HG03439 (cell line): ENCODE results near the gene RRAD.
A peak's percentile ranks its signal among the peaks of the same experiment; 100 is the strongest.
"Not testable (repeated sequence)": the region's sequence is repeated elsewhere in the genome, so short reads cannot be mapped to it uniquely, and the experiment has no call there.

Experiments used
- ATAC-seq: cut with Tn5 transposase; IDR thresholded peaks from one replicate; pipeline ENCODE4 v1.9.1; 2021; ENCODE audit warnings: mild to moderate bottlenecking, moderate library complexity; ENCODE audit not compliant: unreplicated experiment

The RRAD gene

DNA sequence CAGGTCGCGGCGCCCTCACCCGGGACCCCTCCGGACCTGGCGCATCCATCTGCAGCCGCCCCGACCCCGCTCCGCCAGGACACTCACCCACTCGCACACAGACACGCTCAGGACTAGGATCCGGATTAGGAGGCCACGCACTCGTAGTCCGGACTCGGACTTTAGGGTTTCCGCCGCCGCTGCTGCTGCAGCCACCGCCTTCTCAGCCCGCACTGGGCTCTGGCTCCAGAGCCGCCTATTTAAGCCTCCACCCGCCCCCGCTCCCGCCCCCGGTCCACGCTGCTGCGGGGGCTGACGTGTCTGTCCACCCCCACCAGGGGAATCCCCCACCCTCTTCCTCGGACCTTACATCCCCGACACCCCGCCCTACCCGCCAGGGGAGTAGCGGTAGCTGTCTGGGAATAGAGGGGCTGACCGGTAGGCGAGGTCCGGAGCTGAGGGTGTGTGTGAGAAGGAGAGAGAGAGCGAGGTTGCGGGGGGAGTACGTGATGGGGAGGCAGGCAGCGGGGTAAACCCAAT is at the start of gene RRAD:
TSS of gene RRAD (minus strand) at position 214 of the 519 bp plus-strand sequence. CDS start 356 bp downstream, outside the sequence.
- ATAC-seq: no peak

- ATAC-seq: not testable (repeated sequence)
Observed at GRCh38 chr16:66974932-66975246, 49.6 kb upstream of the RRAD start.

GRCh38 chr16:66974156-66974931 is 49.0 kb upstream of the RRAD start:
- ATAC-seq: not testable (repeated sequence)

GRCh38 chr16:66973716-66974115 is 48.4 kb upstream of the RRAD start:
- ATAC-seq: no peak

GRCh38 chr16:66972983-66973382 is 47.6 kb upstream of the RRAD start:
- ATAC-seq: no peak

- ATAC-seq: no peak
Observed at GRCh38 chr16:66970775-66971720, 45.7 kb upstream of the RRAD start.

- ATAC-seq: no peak
Observed at GRCh38 chr16:66968847-66969246, 43.5 kb upstream of the RRAD start.

DNA sequence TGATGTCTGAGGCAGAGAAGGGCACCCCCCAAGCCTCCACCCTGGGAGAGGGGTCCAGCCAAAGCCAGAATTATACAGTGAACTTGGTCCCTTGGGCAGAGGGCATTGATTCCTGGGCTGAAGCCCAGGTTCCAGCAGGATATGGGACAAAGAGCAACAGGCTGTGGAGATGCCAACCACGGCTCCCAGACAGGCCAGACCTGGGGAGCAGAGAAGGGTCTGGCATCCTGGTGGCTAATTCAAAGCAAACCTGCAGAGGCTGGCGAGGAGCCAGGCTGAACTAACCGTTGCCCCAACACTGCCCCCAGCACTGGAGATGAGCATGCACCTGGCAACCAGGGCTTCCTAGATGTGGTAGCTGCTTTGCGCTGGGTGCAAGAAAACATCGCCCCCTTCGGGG is 38.7 kb upstream of the RRAD start:
- no peak for ATAC-seq

DNA sequence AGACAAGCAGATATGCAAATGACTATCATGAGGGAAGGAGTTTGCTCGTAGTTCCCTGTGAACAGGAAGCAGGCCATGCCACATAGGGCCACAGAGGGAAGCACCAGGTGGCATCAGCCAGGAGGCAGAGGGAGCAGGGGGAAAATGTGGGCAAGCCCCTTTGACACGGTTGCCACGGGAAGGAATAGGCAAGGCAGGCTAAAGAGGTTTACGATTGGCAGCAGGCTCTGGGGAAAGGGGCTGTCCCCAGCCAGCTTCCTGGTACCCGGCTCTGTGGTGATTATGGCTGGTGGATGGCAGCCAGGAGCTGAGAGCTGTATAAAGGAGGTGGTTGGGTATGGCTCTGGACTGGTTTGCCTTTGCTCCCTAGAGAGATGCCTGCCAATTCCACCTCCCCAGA is 36.6 kb upstream of the RRAD start:
- no peak for ATAC-seq

DNA sequence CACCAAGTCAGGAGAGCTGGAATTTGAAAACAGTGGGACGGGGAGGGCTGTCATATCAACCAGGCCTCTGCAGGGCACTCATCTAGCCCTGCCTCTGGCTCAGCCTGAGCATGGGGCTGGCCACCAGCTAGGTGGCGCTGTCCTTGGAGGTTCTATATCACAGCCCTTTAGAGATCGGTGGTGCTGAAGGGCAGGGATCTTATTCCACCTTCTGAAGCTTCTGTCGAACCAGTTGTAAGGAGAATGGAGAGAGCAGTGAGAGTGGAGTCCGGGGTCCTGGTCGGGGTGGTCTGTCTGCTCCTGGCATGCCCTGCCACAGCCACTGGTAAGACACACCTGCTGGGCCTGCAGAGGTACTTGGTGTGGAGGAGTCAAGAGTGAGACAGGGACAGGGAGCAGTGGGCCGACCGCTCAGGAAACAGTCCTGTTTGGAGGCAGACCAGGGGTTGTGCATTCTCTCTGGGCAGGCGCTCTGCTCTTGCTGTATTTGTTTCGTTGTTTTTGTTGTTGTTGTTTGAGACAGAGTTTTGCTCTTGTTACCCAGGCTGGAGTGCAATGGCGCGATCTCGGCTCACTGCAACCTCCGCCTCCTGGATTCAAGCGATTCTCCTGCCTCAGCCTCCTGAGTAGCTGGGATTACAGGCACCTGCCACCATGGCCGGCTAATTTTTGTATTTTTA is 35.9 kb upstream of the RRAD start, which contains the start of gene CES3:
TSS of gene CES3 (plus strand) at position 202 of the 680 bp plus-strand sequence. CDS start at position 244, 42 bp downstream.
- ATAC-seq: peak; percentile 75

- ATAC-seq: no peak
Observed at GRCh38 chr16:66960270-66960669, 34.9 kb upstream of the RRAD start.

- ATAC-seq: no peak
Observed at GRCh38 chr16:66959704-66960161, 34.4 kb upstream of the RRAD start.

DNA sequence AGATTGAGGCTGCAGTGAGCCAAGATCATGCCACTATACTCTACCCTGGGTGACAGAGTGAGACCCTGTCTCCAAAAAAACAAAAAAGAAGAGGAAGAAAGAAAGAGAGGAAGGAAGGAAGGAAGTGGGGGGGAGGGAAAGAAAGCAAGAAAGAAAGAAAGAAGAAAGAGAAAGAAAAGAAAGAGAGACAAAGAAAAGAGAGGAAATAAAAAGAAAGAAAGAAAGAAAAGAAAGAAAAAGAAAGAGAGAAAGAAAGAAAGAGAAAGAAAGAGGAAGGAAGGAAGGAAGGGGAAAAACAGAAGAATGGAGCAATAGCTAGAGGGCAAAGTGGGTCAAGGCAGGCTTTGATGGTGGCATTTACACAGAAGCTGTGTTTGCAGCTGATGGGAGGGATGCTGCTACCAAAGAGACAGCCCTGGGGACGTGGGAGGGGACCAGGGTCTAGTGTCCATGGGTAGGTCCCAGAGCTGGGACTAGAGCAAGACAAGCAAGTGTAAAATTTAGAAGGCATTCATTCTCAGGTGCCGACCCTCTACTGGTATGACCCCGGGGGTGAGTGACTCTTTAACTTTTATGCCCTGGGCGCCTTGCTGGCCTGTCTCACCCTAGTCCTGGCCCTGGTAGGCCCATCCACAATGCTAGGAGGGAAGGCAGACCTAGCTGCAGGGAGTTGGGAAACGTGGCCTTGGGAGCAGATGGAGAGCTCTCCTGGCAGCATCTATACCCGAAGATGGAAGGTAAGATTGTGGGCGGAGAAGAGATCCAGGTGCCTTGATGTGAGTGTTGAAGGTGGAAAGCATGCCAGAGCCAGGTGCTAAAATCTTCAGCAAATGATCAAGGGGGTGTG is 33.7 kb upstream of the RRAD start:
- ATAC-seq: no peak

GRCh38 chr16:66956154-66956457 is 30.8 kb upstream of the RRAD start:
- ATAC-seq: not testable (repeated sequence)

DNA sequence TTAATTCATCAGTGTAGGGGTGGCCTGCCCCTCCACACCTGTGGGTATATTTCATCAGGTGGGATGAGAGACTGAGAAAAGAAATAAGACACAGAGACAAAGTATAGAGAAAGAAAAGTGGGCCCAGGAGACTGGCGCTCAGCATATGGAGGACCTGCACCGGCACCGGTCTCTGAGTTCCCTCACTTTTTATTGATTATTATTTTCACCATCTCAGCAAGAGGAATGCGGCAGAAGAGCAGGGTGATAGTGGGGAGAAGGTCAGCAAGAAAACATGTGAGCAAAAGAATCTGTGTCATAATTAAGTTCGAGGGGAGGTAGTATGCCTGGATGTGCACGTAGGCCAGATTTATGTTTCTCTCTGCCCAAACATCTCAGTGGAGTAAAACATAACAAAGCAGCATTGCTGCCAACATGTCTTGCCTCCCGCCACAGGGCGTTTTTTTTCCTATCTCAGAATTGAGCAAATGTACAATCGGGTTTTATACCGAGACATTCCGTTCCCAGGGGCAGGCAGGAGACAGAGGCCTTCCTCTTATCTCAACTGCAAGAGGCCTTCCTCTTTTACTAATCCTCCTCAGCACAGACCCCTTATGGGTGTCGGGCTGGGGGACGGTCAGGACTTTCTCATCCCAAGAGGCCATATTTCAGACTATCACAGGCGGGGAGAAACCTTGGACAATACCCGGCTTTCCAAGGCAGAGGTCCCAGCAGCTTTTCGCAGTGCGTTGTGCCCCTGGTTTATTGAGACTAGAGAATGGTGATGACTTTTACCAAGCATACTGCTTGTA is 30.2 kb upstream of the RRAD start:
- not testable (repeated sequence) for ATAC-seq

- no peak for ATAC-seq
Observed at GRCh38 chr16:66954097-66954659, 28.8 kb upstream of the RRAD start.

- ATAC-seq: no peak
Observed at GRCh38 chr16:66953462-66954096, 28.2 kb upstream of the RRAD start.

DNA sequence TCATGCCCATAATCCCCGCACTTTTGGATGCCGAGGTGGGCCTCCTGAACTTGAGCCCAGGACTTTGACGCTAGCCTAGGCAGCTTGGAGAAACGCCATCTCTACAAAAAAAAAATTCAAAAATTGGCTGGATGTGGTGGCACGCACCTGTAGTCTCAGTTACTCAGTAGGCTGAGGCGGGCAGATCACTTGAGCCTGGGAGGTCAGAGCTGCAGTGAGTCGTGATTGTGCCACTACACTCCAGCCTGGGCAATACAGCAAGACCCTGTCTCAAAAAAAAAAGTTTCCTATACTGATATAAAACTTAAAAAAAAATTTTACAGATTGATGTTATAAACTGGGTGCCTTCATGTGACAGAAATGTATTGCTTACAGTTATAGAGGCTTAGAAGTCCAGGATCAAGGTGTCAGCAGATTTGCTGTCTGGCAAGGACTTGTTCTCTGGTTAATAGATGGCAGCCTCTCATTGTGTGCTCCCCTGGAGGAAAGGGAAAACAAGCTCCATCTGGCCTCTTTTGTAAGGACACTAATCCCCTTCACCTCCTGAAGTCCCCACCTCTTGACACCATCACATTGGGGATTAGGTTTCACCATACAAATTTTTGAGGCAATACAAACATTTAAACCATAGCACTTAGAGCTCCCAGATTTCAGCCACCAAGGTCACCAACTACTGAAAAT is 27.2 kb upstream of the RRAD start:
- no peak for ATAC-seq
